GM23338 (cell line): ENCODE results near the gene FOXN1. TPM values are rescaled to one million over a fixed set of nuclear protein-coding genes. Genes with fewer than 3 reads are reported as not detected.

ENCODE experiments used
- ATAC-seq: fragments of 200-7000 bp; cut with Tn5 transposase; 3 replicates; pipeline ENCODE4 v1.9.1; 2020
- DNase-seq: peaks from one replicate; pipeline ENCODE4 v3.0.0-alpha.2; 2015; ENCODE audit warnings: low spot score
- H2AFZ ChIP-seq: fragments of 200-600 bp; sonication (generic); 2 replicates; pipeline ENCODE4 v1.8.0; 2016; ENCODE audit warnings: antibody characterized with exemption, mild to moderate bottlenecking, moderate library complexity
- H3F3A ChIP-seq: fragments of 200-600 bp; sonication (generic); replicated peaks from 2 replicates; pipeline ENCODE4 v1.8.0; 2017; ENCODE audit warnings: antibody characterized with exemption, mixed run types, low read depth
- H3K27ac ChIP-seq: fragments of 200-600 bp; sonication (generic); 2 replicates; pipeline ENCODE4 v1.6.1; 2016; ENCODE audit warnings: low read depth
- H3K27me3 ChIP-seq: fragments of 200-600 bp; sonication (generic); 2 replicates; pipeline ENCODE4 v1.8.0; 2016; ENCODE audit warnings: mild to moderate bottlenecking, mixed run types, moderate library complexity; ENCODE audit not compliant: insufficient read depth
- H3K36me3 ChIP-seq: fragments of 200-600 bp; sonication (generic); 2 replicates; pipeline ENCODE4 v1.8.0; 2016; ENCODE audit warnings: mild to moderate bottlenecking; ENCODE audit not compliant: insufficient read depth
- H3K4me1 ChIP-seq: fragments of 200-600 bp; sonication (generic); 2 replicates; pipeline ENCODE4 v1.8.0; 2016; ENCODE audit warnings: mild to moderate bottlenecking, moderate library complexity; ENCODE audit not compliant: insufficient read depth
- H3K4me2 ChIP-seq: fragments of 200-600 bp; sonication (generic); 2 replicates; pipeline ENCODE4 v1.7.1; 2017; ENCODE audit warnings: mixed run types
- H3K4me3 ChIP-seq: fragments of 200-600 bp; sonication (generic); 2 replicates; pipeline ENCODE4 v1.6.1; 2016; ENCODE audit warnings: mixed run types
- H3K79me2 ChIP-seq: fragments of 200-600 bp; sonication (generic); replicated peaks from 2 replicates; pipeline ENCODE4 v1.8.0; 2017; ENCODE audit warnings: mild to moderate bottlenecking; ENCODE audit not compliant: insufficient read depth
- H3K9me2 ChIP-seq: fragments of 200-600 bp; sonication (generic); 2 replicates; pipeline ENCODE4 v1.8.0; 2017; ENCODE audit not compliant: insufficient read depth
- H4K20me1 ChIP-seq: fragments of 200-600 bp; sonication (generic); replicated peaks from 2 replicates; pipeline ENCODE4 v1.8.0; 2017; ENCODE audit warnings: mild to moderate bottlenecking; ENCODE audit not compliant: insufficient read depth
- H3K27ac Mint-ChIP-seq: 2 replicates; pipeline ENCODE4 v1.8.0; 2020; ENCODE audit warnings: inconsistent platforms, mild to moderate bottlenecking, moderate library complexity, mixed read lengths
- H3K27me3 Mint-ChIP-seq: 3 replicates; pipeline ENCODE4 v1.8.0; 2022; ENCODE audit warnings: low read depth, mild to moderate bottlenecking, moderate library complexity, mixed read lengths, inconsistent platforms; ENCODE audit not compliant: insufficient read depth, poor library complexity
- H3K36me3 Mint-ChIP-seq: 3 replicates; pipeline ENCODE4 v1.8.0; 2021; ENCODE audit warnings: low read depth, mild to moderate bottlenecking, inconsistent platforms, moderate library complexity, mixed read lengths
- H3K4me1 Mint-ChIP-seq: 3 replicates; pipeline ENCODE4 v1.8.0; 2020; ENCODE audit warnings: mild to moderate bottlenecking, inconsistent platforms, mixed read lengths
- H3K4me3 Mint-ChIP-seq: 3 replicates; pipeline ENCODE4 v1.8.0; 2021; ENCODE audit warnings: moderate library complexity, mild to moderate bottlenecking, inconsistent platforms, mixed read lengths
- H3K9me3 Mint-ChIP-seq: 3 replicates; pipeline ENCODE4 v1.8.0; 2020; ENCODE audit warnings: moderate library complexity, mild to moderate bottlenecking, inconsistent platforms, mixed read lengths
- CREB1 ChIP-seq: fragments of 250-450 bp; sonication (Bioruptor Pico); IDR thresholded peaks from 2 replicates; pipeline ENCODE4 v1.5.0; 2020; ENCODE audit warnings: low read depth, mild to moderate bottlenecking, moderate library complexity
- EZH2 ChIP-seq: fragments of 200-600 bp; sonication (generic); IDR thresholded peaks from one replicate; pipeline ENCODE4 v1.8.0; 2017; ENCODE audit warnings: antibody characterized with exemption, mild to moderate bottlenecking, low read depth; ENCODE audit not compliant: unreplicated experiment
- EZH2phosphoT487 ChIP-seq: fragments of 200-600 bp; sonication (generic); IDR thresholded peaks from one replicate; pipeline ENCODE4 v1.8.1; 2018; ENCODE audit warnings: antibody characterized with exemption; ENCODE audit not compliant: unreplicated experiment
- JUNB ChIP-seq: IDR thresholded peaks from one replicate; pipeline ENCODE4 v1.6.1; 2016; ENCODE audit warnings: antibody characterized with exemption; ENCODE audit not compliant: unreplicated experiment
- NANOG ChIP-seq: IDR thresholded peaks from 2 replicates; pipeline ENCODE4 v1.6.1; 2016; ENCODE audit warnings: antibody characterized with exemption, borderline replicate concordance
- POLR2AphosphoS5 ChIP-seq: IDR thresholded peaks from 2 replicates; pipeline ENCODE4 v1.6.1; 2016; ENCODE audit warnings: antibody characterized with exemption, low read depth
- STAT1 ChIP-seq: IDR thresholded peaks from one replicate; pipeline ENCODE4 v1.6.1; 2016; ENCODE audit warnings: antibody characterized with exemption; ENCODE audit not compliant: unreplicated experiment
- ZNF114 ChIP-seq: fragments of 250-450 bp; sonication (Bioruptor Pico); IDR thresholded peaks from 2 replicates; pipeline ENCODE4 v1.5.0; 2020; ENCODE audit warnings: mild to moderate bottlenecking, moderate library complexity
- ZNF331 ChIP-seq: fragments of 250-450 bp; sonication (Bioruptor Pico); IDR thresholded peaks from 2 replicates; pipeline ENCODE4 v1.5.0; 2020; ENCODE audit warnings: low read depth, mild to moderate bottlenecking, moderate library complexity
- polyA plus RNA-seq: library from polyadenylated mRNA; unstranded; fragments of >200 nt; fragmentation: Nextera tagmentation; extraction: Ambion mirVana; gene quantifications from 2 replicates; pipeline ENCODE4 v1.2.1, GENCODE V29; 2016
- total RNA-seq: library from RNA; depleted of rRNA; stranded (reverse); fragments of >200 nt; shearing (Covaris generic); gene quantifications from 2 replicates; pipeline ENCODE4 v1.2.3, GENCODE V29; 2014
- TF ChIP-seq, protein P1 (sequence below): IDR thresholded peaks from 2 replicates; pipeline ENCODE4 v1.6.1; 2016; ENCODE audit warnings: antibody characterized with exemption
- TF ChIP-seq, protein P2 (sequence below): fragments of 250-450 bp; sonication (Bioruptor Pico); IDR thresholded peaks from 2 replicates; pipeline ENCODE4 v1.5.0; 2020; ENCODE audit warnings: mild to moderate bottlenecking, moderate library complexity
- TF ChIP-seq, protein P3 (sequence below), 2 experiments: fragments of 200-600 bp in 1 of 2; sonication (generic) in 1 of 2; conservative IDR thresholded peaks; 2 replicates each; pipeline versions ENCODE4 v1.5.1 to v1.6.1; 2016 to 2017; ENCODE audit warnings: antibody characterized with exemption in 2 of 2, low read depth in 2 of 2, mild to moderate bottlenecking in 2 of 2, moderate library complexity in 1 of 2
- TF ChIP-seq, protein P4 (sequence below): IDR thresholded peaks from one replicate; pipeline ENCODE4 v1.6.1; 2018; ENCODE audit warnings: antibody characterized with exemption; ENCODE audit not compliant: unreplicated experiment

FOXN1 gene
- total and polyA plus RNA-seq, 2 experiments from 2014 or later, result not detected

DNA sequence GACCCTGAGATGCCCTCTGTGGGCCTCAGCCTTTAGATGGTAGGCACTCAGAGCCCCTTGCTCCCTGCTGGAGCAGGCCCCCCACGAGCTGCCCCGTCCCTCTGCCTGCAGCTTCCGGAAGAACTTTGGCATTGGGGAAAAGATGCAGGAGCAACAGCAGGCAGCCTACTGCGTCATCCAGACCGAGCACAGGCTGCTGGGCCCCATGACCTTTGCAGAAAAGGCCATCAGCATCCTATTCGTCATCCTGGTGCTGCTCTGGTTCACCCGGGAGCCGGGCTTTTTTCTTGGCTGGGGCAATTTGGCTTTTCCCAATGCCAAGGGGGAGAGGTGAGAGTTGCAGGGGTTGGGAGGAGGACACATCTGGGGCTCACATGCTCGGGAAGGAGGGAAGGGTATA lies 12.7 kb upstream of the FOXN1 start:
- DNase-seq (no peak), ATAC-seq (no peak)
- H3K4me3 ChIP-seq, result no peak overlapping the region
- H3K4me2 ChIP-seq, result no peak overlapping the region
- no peak overlapping the region for H3K27ac ChIP-seq
- H3K9me2 ChIP-seq, result no peaks in the 10 kb centered on the region
- Mint-ChIP-seq H3K27me3 (peaks cover 9% of the 10 kb centered on the region), H3K27ac (no peak overlapping the region), H3K36me3 (no peaks in the 10 kb centered on the region), H3K9me3 (no peaks in the 10 kb centered on the region; the same call in 2 of the 3 replicates), H3K4me3 (no peak overlapping the region), H3K4me1 (peaks cover 13% of the 10 kb centered on the region)
- TF ChIP-seq ZNF114 (CRISPR knock-in tag), result no peak
- no peak for TF ChIP-seq CREB1 (CRISPR knock-in tag)
- TF ChIP-seq, protein P1, sequence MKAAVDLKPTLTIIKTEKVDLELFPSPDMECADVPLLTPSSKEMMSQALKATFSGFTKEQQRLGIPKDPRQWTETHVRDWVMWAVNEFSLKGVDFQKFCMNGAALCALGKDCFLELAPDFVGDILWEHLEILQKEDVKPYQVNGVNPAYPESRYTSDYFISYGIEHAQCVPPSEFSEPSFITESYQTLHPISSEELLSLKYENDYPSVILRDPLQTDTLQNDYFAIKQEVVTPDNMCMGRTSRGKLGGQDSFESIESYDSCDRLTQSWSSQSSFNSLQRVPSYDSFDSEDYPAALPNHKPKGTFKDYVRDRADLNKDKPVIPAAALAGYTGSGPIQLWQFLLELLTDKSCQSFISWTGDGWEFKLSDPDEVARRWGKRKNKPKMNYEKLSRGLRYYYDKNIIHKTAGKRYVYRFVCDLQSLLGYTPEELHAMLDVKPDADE, result no peak
- no peak for TF ChIP-seq EZH2
- TF ChIP-seq NANOG, result no peak
- no peak for TF ChIP-seq JUNB
- TF ChIP-seq EZH2phosphoT487, result no peak
- TF ChIP-seq, protein P2, sequence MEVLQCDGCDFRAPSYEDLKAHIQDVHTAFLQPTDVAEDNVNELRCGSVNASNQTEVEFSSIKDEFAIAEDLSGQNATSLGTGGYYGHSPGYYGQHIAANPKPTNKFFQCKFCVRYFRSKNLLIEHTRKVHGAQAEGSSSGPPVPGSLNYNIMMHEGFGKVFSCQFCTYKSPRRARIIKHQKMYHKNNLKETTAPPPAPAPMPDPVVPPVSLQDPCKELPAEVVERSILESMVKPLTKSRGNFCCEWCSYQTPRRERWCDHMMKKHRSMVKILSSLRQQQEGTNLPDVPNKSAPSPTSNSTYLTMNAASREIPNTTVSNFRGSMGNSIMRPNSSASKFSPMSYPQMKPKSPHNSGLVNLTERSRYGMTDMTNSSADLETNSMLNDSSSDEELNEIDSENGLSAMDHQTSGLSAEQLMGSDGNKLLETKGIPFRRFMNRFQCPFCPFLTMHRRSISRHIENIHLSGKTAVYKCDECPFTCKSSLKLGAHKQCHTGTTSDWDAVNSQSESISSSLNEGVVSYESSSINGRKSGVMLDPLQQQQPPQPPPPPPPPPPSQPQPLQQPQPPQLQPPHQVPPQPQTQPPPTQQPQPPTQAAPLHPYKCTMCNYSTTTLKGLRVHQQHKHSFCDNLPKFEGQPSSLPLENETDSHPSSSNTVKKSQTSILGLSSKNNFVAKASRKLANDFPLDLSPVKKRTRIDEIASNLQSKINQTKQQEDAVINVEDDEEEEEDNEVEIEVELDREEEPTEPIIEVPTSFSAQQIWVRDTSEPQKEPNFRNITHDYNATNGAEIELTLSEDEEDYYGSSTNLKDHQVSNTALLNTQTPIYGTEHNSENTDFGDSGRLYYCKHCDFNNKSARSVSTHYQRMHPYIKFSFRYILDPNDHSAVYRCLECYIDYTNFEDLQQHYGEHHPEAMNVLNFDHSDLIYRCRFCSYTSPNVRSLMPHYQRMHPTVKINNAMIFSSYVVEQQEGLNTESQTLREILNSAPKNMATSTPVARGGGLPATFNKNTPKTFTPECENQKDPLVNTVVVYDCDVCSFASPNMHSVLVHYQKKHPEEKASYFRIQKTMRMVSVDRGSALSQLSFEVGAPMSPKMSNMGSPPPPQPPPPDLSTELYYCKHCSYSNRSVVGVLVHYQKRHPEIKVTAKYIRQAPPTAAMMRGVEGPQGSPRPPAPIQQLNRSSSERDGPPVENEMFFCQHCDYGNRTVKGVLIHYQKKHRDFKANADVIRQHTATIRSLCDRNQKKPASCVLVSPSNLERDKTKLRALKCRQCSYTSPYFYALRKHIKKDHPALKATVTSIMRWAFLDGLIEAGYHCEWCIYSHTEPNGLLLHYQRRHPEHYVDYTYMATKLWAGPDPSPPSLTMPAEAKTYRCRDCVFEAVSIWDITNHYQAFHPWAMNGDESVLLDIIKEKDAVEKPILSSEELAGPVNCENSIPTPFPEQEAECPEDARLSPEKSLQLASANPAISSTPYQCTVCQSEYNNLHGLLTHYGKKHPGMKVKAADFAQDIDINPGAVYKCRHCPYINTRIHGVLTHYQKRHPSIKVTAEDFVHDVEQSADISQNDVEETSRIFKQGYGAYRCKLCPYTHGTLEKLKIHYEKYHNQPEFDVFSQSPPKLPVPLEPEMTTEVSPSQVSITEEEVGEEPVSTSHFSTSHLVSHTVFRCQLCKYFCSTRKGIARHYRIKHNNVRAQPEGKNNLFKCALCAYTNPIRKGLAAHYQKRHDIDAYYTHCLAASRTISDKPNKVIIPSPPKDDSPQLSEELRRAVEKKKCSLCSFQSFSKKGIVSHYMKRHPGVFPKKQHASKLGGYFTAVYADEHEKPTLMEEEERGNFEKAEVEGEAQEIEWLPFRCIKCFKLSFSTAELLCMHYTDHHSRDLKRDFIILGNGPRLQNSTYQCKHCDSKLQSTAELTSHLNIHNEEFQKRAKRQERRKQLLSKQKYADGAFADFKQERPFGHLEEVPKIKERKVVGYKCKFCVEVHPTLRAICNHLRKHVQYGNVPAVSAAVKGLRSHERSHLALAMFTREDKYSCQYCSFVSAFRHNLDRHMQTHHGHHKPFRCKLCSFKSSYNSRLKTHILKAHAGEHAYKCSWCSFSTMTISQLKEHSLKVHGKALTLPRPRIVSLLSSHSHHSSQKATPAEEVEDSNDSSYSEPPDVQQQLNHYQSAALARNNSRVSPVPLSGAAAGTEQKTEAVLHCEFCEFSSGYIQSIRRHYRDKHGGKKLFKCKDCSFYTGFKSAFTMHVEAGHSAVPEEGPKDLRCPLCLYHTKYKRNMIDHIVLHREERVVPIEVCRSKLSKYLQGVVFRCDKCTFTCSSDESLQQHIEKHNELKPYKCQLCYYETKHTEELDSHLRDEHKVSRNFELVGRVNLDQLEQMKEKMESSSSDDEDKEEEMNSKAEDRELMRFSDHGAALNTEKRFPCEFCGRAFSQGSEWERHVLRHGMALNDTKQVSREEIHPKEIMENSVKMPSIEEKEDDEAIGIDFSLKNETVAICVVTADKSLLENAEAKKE (CRISPR knock-in tag), result no peak
- TF ChIP-seq, protein P3, sequence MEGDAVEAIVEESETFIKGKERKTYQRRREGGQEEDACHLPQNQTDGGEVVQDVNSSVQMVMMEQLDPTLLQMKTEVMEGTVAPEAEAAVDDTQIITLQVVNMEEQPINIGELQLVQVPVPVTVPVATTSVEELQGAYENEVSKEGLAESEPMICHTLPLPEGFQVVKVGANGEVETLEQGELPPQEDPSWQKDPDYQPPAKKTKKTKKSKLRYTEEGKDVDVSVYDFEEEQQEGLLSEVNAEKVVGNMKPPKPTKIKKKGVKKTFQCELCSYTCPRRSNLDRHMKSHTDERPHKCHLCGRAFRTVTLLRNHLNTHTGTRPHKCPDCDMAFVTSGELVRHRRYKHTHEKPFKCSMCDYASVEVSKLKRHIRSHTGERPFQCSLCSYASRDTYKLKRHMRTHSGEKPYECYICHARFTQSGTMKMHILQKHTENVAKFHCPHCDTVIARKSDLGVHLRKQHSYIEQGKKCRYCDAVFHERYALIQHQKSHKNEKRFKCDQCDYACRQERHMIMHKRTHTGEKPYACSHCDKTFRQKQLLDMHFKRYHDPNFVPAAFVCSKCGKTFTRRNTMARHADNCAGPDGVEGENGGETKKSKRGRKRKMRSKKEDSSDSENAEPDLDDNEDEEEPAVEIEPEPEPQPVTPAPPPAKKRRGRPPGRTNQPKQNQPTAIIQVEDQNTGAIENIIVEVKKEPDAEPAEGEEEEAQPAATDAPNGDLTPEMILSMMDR (conservative IDR thresholded peaks at IDR 0.05; ENCODE audit: low read depth in 2 of 2), result no peak
- no peak for TF ChIP-seq STAT1
- TF ChIP-seq, protein P4, sequence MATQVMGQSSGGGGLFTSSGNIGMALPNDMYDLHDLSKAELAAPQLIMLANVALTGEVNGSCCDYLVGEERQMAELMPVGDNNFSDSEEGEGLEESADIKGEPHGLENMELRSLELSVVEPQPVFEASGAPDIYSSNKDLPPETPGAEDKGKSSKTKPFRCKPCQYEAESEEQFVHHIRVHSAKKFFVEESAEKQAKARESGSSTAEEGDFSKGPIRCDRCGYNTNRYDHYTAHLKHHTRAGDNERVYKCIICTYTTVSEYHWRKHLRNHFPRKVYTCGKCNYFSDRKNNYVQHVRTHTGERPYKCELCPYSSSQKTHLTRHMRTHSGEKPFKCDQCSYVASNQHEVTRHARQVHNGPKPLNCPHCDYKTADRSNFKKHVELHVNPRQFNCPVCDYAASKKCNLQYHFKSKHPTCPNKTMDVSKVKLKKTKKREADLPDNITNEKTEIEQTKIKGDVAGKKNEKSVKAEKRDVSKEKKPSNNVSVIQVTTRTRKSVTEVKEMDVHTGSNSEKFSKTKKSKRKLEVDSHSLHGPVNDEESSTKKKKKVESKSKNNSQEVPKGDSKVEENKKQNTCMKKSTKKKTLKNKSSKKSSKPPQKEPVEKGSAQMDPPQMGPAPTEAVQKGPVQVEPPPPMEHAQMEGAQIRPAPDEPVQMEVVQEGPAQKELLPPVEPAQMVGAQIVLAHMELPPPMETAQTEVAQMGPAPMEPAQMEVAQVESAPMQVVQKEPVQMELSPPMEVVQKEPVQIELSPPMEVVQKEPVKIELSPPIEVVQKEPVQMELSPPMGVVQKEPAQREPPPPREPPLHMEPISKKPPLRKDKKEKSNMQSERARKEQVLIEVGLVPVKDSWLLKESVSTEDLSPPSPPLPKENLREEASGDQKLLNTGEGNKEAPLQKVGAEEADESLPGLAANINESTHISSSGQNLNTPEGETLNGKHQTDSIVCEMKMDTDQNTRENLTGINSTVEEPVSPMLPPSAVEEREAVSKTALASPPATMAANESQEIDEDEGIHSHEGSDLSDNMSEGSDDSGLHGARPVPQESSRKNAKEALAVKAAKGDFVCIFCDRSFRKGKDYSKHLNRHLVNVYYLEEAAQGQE, result no peak
- TF ChIP-seq POLR2AphosphoS5, result no peak
- no peak for TF ChIP-seq ZNF331 (CRISPR knock-in tag)
- no peaks in the 10 kb centered on the region for H3F3A ChIP-seq
- no peaks in the 10 kb centered on the region for H4K20me1 ChIP-seq
- H2AFZ ChIP-seq, result no peak overlapping the region
- no peaks in the 10 kb centered on the region for H3K36me3 ChIP-seq
- H3K27me3 ChIP-seq, result no peaks in the 10 kb centered on the region
- H3K4me1 ChIP-seq, result peaks cover 10% of the 10 kb centered on the region; the same call in 1 of the 2 replicates
- no peaks in the 10 kb centered on the region for H3K79me2 ChIP-seq
